SU-DHL-6 (cell line): Measurements from ENCODE around the gene ACACB.

Source experiments
- EZH2phosphoT487 ChIP-seq: fragments of 200-600 bp; sonication (generic), shearing (Covaris generic); conservative IDR thresholded peaks from 2 replicates; pipeline ENCODE4 v1.6.1; 2018; ENCODE audit warnings: mild to moderate bottlenecking, antibody characterized with exemption, low read length, moderate library complexity, mixed read lengths
- TF ChIP-seq, protein P1 (sequence below): fragments of 200-600 bp; sonication (generic); IDR thresholded peaks from one replicate; pipeline ENCODE4 v1.5.1; 2017; ENCODE audit warnings: antibody characterized with exemption, mild to moderate bottlenecking, low read length, moderate library complexity; ENCODE audit not compliant: insufficient read depth, poor library complexity, severe bottlenecking

DNA sequence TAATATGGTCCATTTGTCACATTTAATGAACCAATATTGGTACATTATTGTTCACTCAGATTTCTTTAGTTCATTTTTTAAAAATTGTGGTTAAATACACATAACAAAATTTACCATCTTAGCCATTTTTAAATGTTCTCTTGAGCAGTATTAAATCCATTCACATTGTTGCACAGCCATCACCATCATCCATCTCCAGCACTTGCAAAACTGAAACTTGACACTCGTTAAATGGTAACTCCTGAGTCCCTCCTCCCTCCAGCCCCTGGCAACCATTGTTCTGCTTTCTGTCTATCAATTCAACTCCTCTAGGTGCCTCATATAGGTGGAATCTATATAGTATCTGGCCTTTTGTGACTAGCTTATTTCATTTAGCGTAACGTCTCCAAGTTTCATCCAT lies 86.4 kb downstream of the ACACB start:
- TF ChIP-seq, protein P1, sequence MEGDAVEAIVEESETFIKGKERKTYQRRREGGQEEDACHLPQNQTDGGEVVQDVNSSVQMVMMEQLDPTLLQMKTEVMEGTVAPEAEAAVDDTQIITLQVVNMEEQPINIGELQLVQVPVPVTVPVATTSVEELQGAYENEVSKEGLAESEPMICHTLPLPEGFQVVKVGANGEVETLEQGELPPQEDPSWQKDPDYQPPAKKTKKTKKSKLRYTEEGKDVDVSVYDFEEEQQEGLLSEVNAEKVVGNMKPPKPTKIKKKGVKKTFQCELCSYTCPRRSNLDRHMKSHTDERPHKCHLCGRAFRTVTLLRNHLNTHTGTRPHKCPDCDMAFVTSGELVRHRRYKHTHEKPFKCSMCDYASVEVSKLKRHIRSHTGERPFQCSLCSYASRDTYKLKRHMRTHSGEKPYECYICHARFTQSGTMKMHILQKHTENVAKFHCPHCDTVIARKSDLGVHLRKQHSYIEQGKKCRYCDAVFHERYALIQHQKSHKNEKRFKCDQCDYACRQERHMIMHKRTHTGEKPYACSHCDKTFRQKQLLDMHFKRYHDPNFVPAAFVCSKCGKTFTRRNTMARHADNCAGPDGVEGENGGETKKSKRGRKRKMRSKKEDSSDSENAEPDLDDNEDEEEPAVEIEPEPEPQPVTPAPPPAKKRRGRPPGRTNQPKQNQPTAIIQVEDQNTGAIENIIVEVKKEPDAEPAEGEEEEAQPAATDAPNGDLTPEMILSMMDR: no peak
- TF ChIP-seq EZH2phosphoT487: no peak
